WTC11 (cell line): ENCODE data around the gene NPB. TPM values are rescaled to one million over a fixed set of nuclear protein-coding genes. Genes with fewer than 3 reads are reported as not detected.
A peak's percentile ranks its signal among the peaks of the same experiment; 100 is the strongest.

ENCODE experiments used
- AFF4 ChIP-seq: sonication (generic); formaldehyde crosslinking; IDR thresholded peaks from 2 replicates; pipeline ENCODE4 v1.8.1; 2023; ENCODE audit warnings: mild to moderate bottlenecking, missing genetic modification reagents, borderline replicate concordance
- AR ChIP-seq: fragments of 250-450 bp; sonication (Bioruptor Pico); IDR thresholded peaks from 2 replicates; pipeline ENCODE4 v1.9.0; 2021; ENCODE audit warnings: mild to moderate bottlenecking
- ATF1 ChIP-seq: sonication (generic); formaldehyde crosslinking; IDR thresholded peaks from 2 replicates; pipeline ENCODE4 v1.8.1; 2023; ENCODE audit warnings: mild to moderate bottlenecking, moderate library complexity, missing genetic modification reagents
- CREB1 ChIP-seq: sonication (generic); formaldehyde crosslinking; IDR thresholded peaks from 2 replicates; pipeline ENCODE4 v1.8.0; 2023; ENCODE audit warnings: mild to moderate bottlenecking, missing genetic modification reagents
- CTCF ChIP-seq: fragments of 200-600 bp; IDR thresholded peaks from 2 replicates; pipeline ENCODE4 v1.8.0; 2022; ENCODE audit warnings: antibody characterized with exemption
- EMX1 ChIP-seq: fragments of 250-450 bp; sonication (Bioruptor Pico); IDR thresholded peaks from 2 replicates; pipeline ENCODE4 v1.8.0; 2021; ENCODE audit warnings: mild to moderate bottlenecking
- FOXK1 ChIP-seq: sonication (generic); formaldehyde crosslinking; IDR thresholded peaks from 2 replicates; pipeline ENCODE4 v1.8.0; 2022; ENCODE audit warnings: mild to moderate bottlenecking, moderate library complexity, missing genetic modification reagents
- GRHL2 ChIP-seq: fragments of 250-450 bp; sonication (Bioruptor Pico); IDR thresholded peaks from 2 replicates; pipeline ENCODE4 v1.8.0; 2022; ENCODE audit warnings: mild to moderate bottlenecking, moderate library complexity; ENCODE audit not compliant: insufficient replicate concordance, severe bottlenecking
- HMGXB4 ChIP-seq: sonication (generic); formaldehyde crosslinking; IDR thresholded peaks from 2 replicates; pipeline ENCODE4 v1.8.1; 2023; ENCODE audit warnings: mild to moderate bottlenecking, moderate library complexity, missing genetic modification reagents
- JUN ChIP-seq: sonication (generic); formaldehyde crosslinking; IDR thresholded peaks from 2 replicates; pipeline ENCODE4 v1.8.0; 2023; ENCODE audit warnings: mild to moderate bottlenecking, missing genetic modification reagents
- NFYB ChIP-seq: sonication (generic); formaldehyde crosslinking; conservative IDR thresholded peaks from 2 replicates; pipeline ENCODE4 v1.8.0; 2022; ENCODE audit warnings: low read depth, missing genetic modification reagents
- NR1H2 ChIP-seq: sonication (generic); formaldehyde crosslinking; IDR thresholded peaks from 2 replicates; pipeline ENCODE4 v1.9.0; 2021; ENCODE audit warnings: mild to moderate bottlenecking, moderate library complexity, missing genetic modification reagents
- PREB ChIP-seq: sonication (generic); formaldehyde crosslinking; IDR thresholded peaks from 2 replicates; pipeline ENCODE4 v1.8.1; 2022; ENCODE audit warnings: mild to moderate bottlenecking, missing genetic modification reagents, moderate library complexity, borderline replicate concordance
- RELA ChIP-seq: sonication (generic); formaldehyde crosslinking; IDR thresholded peaks from 2 replicates; pipeline ENCODE4 v1.8.1; 2022; ENCODE audit warnings: missing genetic modification reagents, mild to moderate bottlenecking, borderline replicate concordance
- SMAD3 ChIP-seq: sonication (generic); formaldehyde crosslinking; IDR thresholded peaks from 2 replicates; pipeline ENCODE4 v1.8.0; 2022; ENCODE audit warnings: missing genetic modification reagents, mild to moderate bottlenecking, borderline replicate concordance
- SMAD4 ChIP-seq: sonication (generic); formaldehyde crosslinking; IDR thresholded peaks from 2 replicates; pipeline ENCODE4 v1.8.0; 2022; ENCODE audit warnings: mild to moderate bottlenecking, missing genetic modification reagents
- SOX15 ChIP-seq: fragments of 250-450 bp; sonication (Bioruptor Pico); IDR thresholded peaks from 2 replicates; pipeline ENCODE4 v1.9.0; 2021; ENCODE audit warnings: mild to moderate bottlenecking
- TCF7 ChIP-seq: sonication (generic); formaldehyde crosslinking; IDR thresholded peaks from 2 replicates; pipeline ENCODE4 v1.8.0; 2022; ENCODE audit warnings: mild to moderate bottlenecking, low read depth, missing genetic modification reagents, moderate library complexity
- ZNF138 ChIP-seq: sonication (generic); formaldehyde crosslinking; conservative IDR thresholded peaks from 2 replicates; pipeline ENCODE4 v1.8.1; 2022; ENCODE audit warnings: mild to moderate bottlenecking, moderate library complexity, missing genetic modification reagents
- ZNF317 ChIP-seq: sonication (generic); formaldehyde crosslinking; IDR thresholded peaks from 2 replicates; pipeline ENCODE4 v1.8.1; 2023; ENCODE audit warnings: low read depth, mild to moderate bottlenecking, moderate library complexity, missing genetic modification reagents, borderline replicate concordance
- ZNF416 ChIP-seq: fragments of 250-450 bp; sonication (Bioruptor Pico); IDR thresholded peaks from 2 replicates; pipeline ENCODE4 v1.9.0; 2021; ENCODE audit warnings: mild to moderate bottlenecking, inconsistent platforms
- ZNF425 ChIP-seq: fragments of 250-450 bp; sonication (Bioruptor Pico); conservative IDR thresholded peaks from 2 replicates; pipeline ENCODE4 v1.9.0; 2021; ENCODE audit warnings: mild to moderate bottlenecking
- ZSCAN18 ChIP-seq: fragments of 250-450 bp; sonication (Bioruptor Pico); IDR thresholded peaks from 2 replicates; pipeline ENCODE4 v2.1.2; 2022; ENCODE audit warnings: mild to moderate bottlenecking, moderate library complexity
- total RNA-seq: library from RNA; stranded (reverse); gene quantifications from 3 replicates; pipeline ENCODE4 v1.2.3, GENCODE V29; 2021

Gene NPB
- total RNA-seq, 1 experiment from 2014 or later, result 1.9 TPM

GRCh38 chr17:81927653-81928543, 25.9 kb downstream of the NPB start, which contains the start of gene MAFG (continued):
- no peak for TF ChIP-seq ZSCAN18
- no peak for TF ChIP-seq RELA (CRISPR knock-in tag)
- TF ChIP-seq SMAD3, result no peak
- peak; percentile 95; the same call in 1 of the 2 replicates for TF ChIP-seq HMGXB4 (CRISPR knock-in tag)
- no peak for TF ChIP-seq ZNF138 (CRISPR knock-in tag)
- TF ChIP-seq AR (CRISPR knock-in tag), result no peak
- no peak for TF ChIP-seq AFF4 (CRISPR knock-in tag)
- no peak for TF ChIP-seq NR1H2 (CRISPR knock-in tag)
- no peak for TF ChIP-seq SMAD4 (CRISPR knock-in tag)
- TF ChIP-seq SOX15 (CRISPR knock-in tag), result no peak
- peak; percentile 44; the same call in 1 of the 2 replicates for TF ChIP-seq ZNF317
- TF ChIP-seq ZNF425 (CRISPR knock-in tag), result no peak
- TF ChIP-seq PREB, result no peak
- no peak for TF ChIP-seq CTCF
- TF ChIP-seq JUN (CRISPR knock-in tag), result no peak
- TF ChIP-seq FOXK1 (CRISPR knock-in tag), result peak; percentile 34
- no peak for TF ChIP-seq CREB1 (CRISPR knock-in tag)
- TF ChIP-seq TCF7 (CRISPR knock-in tag), result no peak
- no peak; the same call in 1 of the 2 replicates for TF ChIP-seq NFYB (CRISPR knock-in tag)
- TF ChIP-seq ZNF416 (CRISPR knock-in tag), result 0 out of 2 replicates have a peak, but pooled peaks have one; percentile 13
- TF ChIP-seq EMX1 (CRISPR knock-in tag), result no peak
- TF ChIP-seq ATF1 (CRISPR knock-in tag), result no peak
- no peak for TF ChIP-seq GRHL2
